ENCODE results near the gene WDR89. TPM values are rescaled to one million over a fixed set of nuclear protein-coding genes. Genes with fewer than 3 reads are reported as not detected.

WDR89 gene

Small RNA genes lying within 50 kb of the gene (small RNA-seq; reads per million reads assigned to genes)
- gene RF00012 (ENCODE audit: insufficient read depth) (not detected), gene RF00019 (ENCODE audit: insufficient read depth) (not detected), gene RNU6-1162P (ENCODE audit: insufficient read depth) (not detected), gene RNU6-597P (ENCODE audit: insufficient read depth) (not detected)
